GM12872 (cell line): ENCODE measurements around the gene VASP.
A peak's percentile ranks its signal among the peaks of the same experiment; 100 is the strongest.

Experiments
- TF ChIP-seq, protein P1 (sequence below): IDR thresholded peaks from 3 replicates; pipeline ENCODE4 v1.5.1; 2011; ENCODE audit warnings: low read depth, mild to moderate bottlenecking, low read length, moderate library complexity; ENCODE audit not compliant: insufficient read depth

The VASP gene

DNA sequence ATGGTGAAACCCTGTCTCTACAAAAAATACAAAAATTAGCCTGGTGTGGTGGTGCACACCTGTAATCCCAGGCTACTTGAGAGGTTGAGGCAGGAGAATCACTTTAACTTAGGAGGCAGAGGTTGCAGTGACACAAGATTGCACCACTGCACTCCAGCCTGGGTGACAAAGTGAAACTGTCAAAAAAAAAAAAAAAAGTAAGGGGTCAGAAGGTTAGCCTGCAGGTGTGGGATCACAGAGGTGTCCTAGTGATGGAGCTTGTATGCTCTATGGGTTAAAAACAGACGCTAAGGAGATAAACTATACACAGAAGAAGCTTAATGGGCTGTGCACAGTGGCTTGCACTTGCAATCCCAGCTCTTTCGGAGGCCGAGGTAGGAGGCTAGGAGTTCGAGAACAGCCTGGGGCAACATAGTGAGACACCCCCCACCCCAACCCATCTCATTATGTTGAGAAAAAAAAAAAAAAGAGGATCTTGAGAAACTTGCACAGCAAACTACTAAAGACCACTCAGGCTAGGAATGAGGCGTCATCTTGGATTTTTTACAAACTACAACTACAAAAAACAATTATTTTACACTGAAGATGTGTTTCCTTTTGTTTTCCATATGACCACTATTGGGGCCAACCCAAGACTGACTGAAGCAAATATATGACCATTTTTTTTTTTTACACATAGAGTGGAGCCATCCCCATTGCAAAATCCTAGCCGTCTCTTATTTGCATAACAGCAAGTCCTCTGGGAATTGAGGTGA lies 31.6 kb upstream of the VASP start:
- TF ChIP-seq, protein P1, sequence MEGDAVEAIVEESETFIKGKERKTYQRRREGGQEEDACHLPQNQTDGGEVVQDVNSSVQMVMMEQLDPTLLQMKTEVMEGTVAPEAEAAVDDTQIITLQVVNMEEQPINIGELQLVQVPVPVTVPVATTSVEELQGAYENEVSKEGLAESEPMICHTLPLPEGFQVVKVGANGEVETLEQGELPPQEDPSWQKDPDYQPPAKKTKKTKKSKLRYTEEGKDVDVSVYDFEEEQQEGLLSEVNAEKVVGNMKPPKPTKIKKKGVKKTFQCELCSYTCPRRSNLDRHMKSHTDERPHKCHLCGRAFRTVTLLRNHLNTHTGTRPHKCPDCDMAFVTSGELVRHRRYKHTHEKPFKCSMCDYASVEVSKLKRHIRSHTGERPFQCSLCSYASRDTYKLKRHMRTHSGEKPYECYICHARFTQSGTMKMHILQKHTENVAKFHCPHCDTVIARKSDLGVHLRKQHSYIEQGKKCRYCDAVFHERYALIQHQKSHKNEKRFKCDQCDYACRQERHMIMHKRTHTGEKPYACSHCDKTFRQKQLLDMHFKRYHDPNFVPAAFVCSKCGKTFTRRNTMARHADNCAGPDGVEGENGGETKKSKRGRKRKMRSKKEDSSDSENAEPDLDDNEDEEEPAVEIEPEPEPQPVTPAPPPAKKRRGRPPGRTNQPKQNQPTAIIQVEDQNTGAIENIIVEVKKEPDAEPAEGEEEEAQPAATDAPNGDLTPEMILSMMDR: no peak

DNA sequence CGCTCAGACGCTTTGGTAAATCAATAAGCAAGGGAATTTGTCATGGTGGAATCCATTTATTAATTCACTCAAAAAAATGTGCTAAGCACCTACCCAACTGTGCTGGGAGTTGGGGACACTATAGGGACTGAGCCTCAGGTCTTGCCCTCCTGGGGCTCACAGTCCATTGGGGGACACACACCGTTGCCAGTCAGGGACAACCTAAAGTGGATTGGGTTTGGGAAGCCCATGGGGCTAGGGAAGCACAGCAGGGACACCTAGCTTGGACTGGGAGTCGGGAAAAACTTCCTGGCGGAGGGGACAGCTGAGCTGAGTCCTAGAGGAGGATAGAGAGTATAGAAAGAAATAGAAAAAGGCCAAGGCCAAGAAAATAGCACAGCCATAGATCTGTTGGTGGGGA lies 31.0 kb upstream of the VASP start:
- TF ChIP-seq, protein P1: no peak

DNA sequence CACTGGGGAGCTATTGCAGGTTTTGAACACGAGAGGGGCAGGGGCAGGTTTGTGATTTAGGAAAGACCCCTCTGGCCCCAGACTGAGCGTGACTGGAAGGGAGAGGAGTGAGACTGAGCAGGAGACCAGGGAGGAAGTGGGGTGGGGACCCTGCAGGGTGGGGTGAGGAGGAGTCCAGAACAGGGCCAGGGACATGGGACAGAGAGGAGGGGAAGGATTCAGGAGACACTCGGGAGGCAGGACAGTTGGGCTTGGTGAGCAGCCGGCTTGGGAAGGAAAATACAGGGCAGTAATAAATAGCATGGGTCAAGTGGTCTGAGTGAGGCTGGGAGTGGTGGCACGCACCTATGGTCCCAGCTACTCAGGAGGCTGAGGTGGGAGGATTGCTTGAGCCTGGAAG lies 30.1 kb upstream of the VASP start:
- TF ChIP-seq, protein P1: no peak

DNA sequence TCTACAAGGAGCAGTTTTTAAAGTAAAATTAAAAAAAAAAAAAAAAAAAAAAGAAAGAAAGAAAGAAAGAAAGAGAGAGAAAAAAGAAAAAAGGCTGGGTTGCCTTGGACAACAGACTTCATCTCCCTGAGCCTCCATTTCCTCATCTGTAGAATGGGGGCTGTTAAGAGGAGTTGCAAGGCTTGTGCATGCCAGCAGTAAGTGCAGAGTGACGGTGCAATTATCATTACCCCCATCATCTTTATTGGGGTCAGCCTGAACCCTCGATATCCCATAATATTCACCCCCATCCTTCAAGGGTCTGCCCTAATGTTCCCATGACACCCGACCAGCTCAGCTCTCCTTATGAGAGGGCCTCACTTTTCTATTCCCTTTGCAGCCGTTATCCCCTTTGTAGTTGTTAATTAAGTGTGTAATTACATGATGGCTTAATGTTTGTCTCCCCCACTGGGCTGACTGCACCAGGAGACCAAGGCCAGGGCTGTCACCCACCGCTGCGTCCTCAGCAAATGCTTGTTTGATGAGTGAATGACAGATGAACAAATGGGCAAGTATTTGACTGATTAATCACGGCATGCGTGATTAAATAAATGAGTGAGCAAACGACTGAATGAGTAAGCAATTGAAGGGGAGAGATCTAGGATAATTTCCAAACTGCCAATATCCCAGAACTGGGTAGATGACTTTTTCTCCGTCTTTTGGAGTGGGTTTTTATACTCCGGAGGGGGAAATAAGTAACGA lies 29.4 kb upstream of the VASP start:
- TF ChIP-seq, protein P1: no peak

DNA sequence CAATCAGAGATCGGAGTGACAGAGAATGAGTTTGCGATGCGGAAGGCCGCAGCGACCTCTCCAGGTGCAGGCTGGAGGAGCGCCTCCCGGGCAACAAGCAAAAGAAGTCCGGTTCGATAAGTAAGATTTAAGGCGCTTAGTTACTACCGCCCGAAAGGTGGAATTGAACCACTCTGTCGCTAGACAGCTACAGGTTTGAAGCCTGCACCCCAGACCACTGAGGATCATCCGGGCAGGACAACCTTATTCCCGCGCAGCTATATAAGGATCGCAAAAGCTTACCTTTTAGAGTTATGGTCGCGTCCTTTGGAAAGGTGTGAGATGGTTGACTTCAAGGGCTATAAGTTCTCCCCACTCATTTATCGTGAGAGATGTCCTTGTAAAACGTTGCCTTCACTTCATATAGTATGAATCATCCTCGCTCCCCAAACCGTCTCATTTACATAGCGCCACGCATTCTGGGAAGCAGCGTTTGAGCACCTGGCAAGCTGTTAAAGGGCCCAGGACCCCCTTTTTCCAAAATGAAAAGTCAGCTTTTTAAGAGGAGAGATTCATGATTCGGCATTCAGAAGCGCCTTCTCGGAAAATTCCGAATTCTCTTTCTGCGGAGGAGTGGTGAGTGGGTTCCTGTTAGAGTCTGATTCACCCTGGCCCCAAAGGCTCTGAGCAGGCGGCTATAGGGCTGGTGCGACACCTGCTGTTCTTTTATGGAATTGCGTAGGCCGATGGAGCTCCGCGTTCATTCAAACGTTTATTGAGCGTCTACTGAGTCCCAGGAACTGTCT lies 28.6 kb upstream of the VASP start:
- TF ChIP-seq, protein P1: peak; percentile 94

DNA sequence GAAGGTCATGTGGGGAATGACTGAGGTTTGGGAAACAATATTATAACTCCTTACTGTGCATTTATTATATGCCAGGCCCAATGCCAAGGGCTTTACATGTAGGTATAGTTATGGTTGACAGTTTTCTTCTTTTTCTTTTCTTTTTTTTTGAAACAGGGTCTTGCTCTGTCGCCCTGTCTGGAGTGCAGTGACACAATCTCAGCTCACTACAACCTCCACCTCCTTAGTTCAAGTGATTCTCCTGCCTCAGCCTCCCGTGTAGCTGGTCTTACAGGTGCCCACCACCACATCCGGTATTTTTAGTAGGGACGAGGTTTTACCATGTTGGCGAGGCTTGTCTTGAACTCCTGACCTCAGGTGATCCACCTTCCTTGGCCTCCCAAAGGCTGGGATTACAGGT lies 24.2 kb upstream of the VASP start:
- TF ChIP-seq, protein P1: no peak

DNA sequence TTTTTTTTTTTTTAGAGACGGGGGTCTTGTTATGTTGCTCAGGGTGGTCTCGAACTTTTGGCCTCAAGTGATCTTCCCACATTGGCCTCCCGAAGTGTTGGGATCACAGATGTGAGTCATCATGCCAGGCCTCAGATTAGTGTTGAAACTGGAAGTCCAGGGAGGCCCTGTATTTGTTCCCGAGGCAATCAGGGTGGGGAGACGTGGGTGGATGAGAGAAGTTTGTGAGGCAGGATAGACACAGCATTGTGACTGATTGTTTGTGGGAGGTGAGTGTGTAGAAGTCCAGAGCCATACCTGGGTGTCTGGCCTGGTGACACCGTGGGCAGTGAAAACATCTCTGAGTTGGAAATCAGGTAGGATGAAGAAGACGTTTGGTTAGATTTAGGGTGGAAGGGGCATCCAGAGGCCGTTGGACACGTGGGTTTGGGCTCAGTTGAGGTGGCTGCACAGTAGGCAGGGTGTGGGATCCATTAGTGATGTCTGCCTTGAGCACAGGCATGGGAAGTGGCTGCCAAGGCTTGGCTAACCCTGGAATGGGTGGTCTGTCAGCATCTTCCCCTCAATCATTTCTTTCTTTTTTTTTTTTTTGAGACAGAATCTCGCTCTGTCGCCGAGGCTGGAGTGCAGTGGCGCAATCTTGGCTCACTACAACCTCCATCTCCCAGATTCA lies 22.9 kb upstream of the VASP start:
- TF ChIP-seq, protein P1: no peak
